ENCODE results near the gene HSPA8. TPM values are rescaled to one million over a fixed set of nuclear protein-coding genes. Genes with fewer than 3 reads are reported as not detected.

Gene HSPA8
- total and polyA plus RNA-seq, 8 donors = 166 to 1,721 (median 845) TPM

DNA sequence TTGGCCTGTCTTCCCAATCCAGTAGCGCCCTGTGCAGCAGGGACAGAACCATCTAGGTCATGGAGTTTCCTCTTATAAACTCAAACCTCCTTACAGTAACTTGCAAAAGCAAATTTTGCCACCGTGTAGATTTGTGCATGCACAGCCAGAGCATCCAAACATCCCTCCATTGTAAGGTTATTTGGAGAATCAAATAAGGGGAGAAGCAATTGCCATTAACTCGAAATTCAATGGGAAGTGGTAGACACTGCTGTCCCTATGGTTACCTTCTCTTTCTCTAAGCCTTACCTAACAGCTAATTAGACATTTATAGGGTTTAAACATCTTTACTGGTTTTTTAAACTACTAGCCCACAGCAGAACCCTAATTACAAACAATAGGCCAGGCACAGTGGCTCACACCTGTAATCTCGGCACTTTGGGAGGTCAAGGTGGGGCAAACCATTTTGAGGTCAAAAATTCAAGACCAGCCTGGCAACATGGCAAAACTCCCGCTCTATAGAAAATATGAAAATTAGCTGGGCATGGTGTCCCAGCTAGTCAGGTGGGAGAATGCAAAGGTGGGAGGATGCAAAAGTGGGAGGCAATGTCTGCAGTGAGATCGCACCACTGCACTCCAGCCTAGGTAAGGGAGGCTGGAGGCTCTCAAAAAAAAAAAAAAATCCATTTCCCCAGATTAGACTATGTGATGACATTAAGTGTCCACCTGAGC, 6.6 kb downstream of the HSPA8 start:
- Histone ChIP-seq H3K27ac (no peak overlapping the region), H3K4me3 (no peak overlapping the region), H3K9me3 (no peaks in the 10 kb centered on the region), H3K4me1 (peaks cover 18 to 34% (median 22%) of the 10 kb centered on the region in 3 donors), H3K36me3 (peaks cover 20 to 45% (median 24%) of the 10 kb centered on the region in 3 donors), H3K27me3 (no peaks in the 10 kb centered on the region)
- FAIRE-seq = no peak
- WGBS, 2 donors = 55 to 56% methylated on average over 6 of the region's 6 CpGs
- TF ChIP-seq, protein P1, sequence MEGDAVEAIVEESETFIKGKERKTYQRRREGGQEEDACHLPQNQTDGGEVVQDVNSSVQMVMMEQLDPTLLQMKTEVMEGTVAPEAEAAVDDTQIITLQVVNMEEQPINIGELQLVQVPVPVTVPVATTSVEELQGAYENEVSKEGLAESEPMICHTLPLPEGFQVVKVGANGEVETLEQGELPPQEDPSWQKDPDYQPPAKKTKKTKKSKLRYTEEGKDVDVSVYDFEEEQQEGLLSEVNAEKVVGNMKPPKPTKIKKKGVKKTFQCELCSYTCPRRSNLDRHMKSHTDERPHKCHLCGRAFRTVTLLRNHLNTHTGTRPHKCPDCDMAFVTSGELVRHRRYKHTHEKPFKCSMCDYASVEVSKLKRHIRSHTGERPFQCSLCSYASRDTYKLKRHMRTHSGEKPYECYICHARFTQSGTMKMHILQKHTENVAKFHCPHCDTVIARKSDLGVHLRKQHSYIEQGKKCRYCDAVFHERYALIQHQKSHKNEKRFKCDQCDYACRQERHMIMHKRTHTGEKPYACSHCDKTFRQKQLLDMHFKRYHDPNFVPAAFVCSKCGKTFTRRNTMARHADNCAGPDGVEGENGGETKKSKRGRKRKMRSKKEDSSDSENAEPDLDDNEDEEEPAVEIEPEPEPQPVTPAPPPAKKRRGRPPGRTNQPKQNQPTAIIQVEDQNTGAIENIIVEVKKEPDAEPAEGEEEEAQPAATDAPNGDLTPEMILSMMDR (IDR thresholded peaks at IDR 0.05) = no peak
- intact Hi-C loops (cut with DNase I) = no loop called here
- peak in 2 of 4 donors; percentile 6 to 14 for ATAC-seq
- no peak for DNase-seq

DNA sequence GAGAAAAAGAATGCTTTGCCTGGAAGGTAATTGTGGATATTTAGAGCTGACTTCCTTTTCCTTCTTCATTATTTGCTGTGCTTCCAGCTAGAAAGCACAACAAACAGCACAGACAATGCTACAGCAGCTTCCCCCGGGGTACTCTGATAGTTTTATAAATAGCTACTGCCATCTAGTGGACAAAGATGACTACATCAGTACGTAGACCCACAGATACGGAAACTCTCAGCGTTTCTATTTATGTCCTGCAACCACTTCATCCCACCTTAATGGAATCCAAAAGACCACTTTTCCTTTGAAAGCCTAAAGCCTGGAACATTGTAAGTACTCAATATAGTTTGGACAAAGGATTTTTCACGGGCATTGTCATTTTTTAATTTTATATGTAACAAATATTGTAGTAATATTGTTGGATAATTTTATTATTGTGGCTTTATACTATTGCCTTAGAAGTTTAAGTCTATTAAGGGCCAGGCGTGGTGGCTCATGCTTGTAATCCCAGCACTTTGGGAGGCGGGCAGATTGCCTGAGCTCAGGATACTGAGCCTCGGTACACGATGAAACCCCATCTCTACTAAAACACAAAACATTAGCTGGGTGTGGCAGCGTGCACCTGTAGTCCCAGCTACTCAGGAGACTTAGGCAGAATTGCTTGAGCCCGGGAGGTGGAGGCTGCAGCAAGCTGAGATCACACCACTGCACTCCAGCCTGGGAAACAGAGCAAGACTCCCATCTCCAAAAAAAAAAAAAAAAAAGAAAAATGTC, 7.5 kb downstream of the HSPA8 start:
- TF ChIP-seq, protein P1 (IDR thresholded peaks at IDR 0.05) = peak; percentile 49 to 70 (median 60)
- Histone ChIP-seq H3K4me3 (no peak overlapping the region), H3K27ac (no peak overlapping the region), H3K36me3 (peaks cover 13 to 37% (median 17%) of the 10 kb centered on the region in 3 donors), H3K4me1 (peaks cover 18 to 34% (median 22%) of the 10 kb centered on the region in 3 donors), H3K9me3 (no peaks in the 10 kb centered on the region), H3K27me3 (no peaks in the 10 kb centered on the region)
- intact Hi-C loops (cut with DNase I) = no loop called here
- DNase-seq (no peak), ATAC-seq (peak; percentile 71 to 85 (median 83)), FAIRE-seq (no peak)
- WGBS, 2 donors = 24 to 29% methylated on average over 11 of the region's 11 CpGs

DNA sequence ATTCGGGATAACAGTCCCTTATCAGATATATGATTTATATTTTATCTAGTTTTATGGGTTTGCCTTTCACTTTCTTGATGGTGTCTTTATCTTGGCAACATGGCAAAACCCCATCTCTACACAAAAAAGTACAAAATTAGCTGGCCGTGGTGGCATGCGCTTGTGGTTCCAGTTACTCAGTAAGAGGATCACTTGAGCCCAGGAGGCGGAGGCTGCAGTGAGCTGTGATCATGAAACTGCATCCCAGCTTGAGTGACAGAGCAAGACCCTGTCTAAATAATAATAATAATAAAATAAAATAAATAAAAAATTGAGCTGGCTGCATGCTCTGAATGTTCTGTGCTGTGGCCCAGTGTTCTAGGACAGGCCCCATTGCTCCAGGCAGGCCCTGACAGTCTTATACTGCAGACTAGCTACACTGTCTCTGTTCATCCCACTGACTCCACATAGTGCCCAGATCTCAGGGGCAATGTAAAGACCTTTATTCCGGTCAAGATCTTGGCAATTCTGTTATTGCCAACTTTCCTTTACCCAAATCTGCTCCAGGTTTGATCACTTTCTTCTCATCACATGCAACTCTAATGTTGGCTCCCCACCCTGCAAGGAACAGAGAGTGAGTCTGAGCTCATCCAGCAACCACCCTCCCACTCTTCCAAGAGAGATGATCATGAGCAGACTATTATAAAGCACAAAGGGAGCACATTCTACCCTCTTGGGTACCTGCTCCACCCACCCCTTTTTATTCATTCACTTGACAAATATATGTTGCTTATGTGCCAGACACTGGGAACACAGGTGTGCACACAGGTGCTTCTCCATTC, 8.8 kb downstream of the HSPA8 start:
- ATAC-seq (no peak), DNase-seq (no peak), FAIRE-seq (no peak)
- Histone ChIP-seq H3K36me3 (peaks cover 9 to 24% (median 11%) of the 10 kb centered on the region in 3 donors), H3K9me3 (no peaks in the 10 kb centered on the region), H3K4me3 (no peak overlapping the region), H3K27ac (no peak overlapping the region), H3K27me3 (no peaks in the 10 kb centered on the region), H3K4me1 (peaks cover 10 to 21% (median 14%) of the 10 kb centered on the region in 3 donors)
- intact Hi-C loops (cut with DNase I) = no loop called here
- TF ChIP-seq, protein P1 (IDR thresholded peaks at IDR 0.05) = no peak
- 73 to 79% methylated on average over 5 of the region's 5 CpGs for WGBS, 2 donors

DNA sequence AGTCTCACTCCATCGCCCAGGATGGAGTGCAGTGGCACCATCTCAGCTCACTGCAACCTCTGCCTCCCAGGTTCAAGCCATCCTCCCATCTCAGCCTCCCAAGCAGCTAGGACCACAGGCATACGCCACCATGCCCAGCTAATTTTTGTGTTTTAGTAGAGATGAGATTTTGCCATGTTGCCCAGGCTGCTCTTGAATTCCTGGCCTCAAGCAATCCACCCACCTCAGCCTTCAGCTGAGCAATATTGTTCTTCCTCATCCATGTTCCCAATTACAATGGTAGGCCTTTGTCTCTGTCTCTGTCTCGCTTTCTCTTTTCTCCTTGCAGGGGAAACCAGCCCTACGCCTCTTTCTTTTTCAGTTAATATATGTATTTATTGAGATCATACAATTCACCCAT, 10.3 kb downstream of the HSPA8 start:
- no peak for DNase-seq
- WGBS, 2 donors = 95 to 96% methylated on average over 4 of the region's 4 CpGs
- Histone ChIP-seq H3K4me3 (no peak overlapping the region), H3K9me3 (no peaks in the 10 kb centered on the region), H3K4me1 (peaks cover 0 to 6% (median 5%) of the 10 kb centered on the region in 3 donors), H3K36me3 (peaks cover 2 to 10% (median 5%) of the 10 kb centered on the region in 3 donors), H3K27me3 (no peaks in the 10 kb centered on the region), H3K27ac (no peak overlapping the region)
- intact Hi-C loops (cut with DNase I) = no loop called here
- ATAC-seq = no peak
- no peak for FAIRE-seq
- TF ChIP-seq, protein P1 (IDR thresholded peaks at IDR 0.05) = no peak
